ENCODE measurements around the gene NR2F1-AS1. TPM values are rescaled to one million over a fixed set of nuclear protein-coding genes. Genes with fewer than 3 reads are reported as not detected.
"Not testable (repeated sequence)": the region's sequence is repeated elsewhere in the genome, so short reads cannot be mapped to it uniquely, and the experiment has no call there.

Gene NR2F1-AS1
- total and polyA plus RNA-seq, 4 experiments from 2014 or later = not detected

GRCh38 chr5:93511445-93511844 is 69.6 kb downstream of the NR2F1-AS1 start:
- Mint-ChIP-seq H3K4me3 (no peak overlapping the region), H3K4me1 (no peaks in the 10 kb centered on the region), H3K36me3 (no peaks in the 10 kb centered on the region), H3K27ac (no peak overlapping the region), H3K27me3 (peaks cover 0 to 1% of the 10 kb centered on the region in 2 donors), H3K9me3 (peaks cover 0 to 2% (median 0%) of the 10 kb centered on the region in 8 donors)
- no peaks in the 10 kb centered on the region for H3K9me3 ChIP-seq (ENCODE audit: control insufficient read depth in 1 of 2, low read length in 2 of 2)
- no peak overlapping the region for H3K4me3 ChIP-seq (ENCODE audit: low read length in 2 of 2)
- H3K4me1 ChIP-seq (ENCODE audit: insufficient read depth, low read length) = no peaks in the 10 kb centered on the region
- H3K36me3 ChIP-seq (ENCODE audit: insufficient read depth, low read length) = no peaks in the 10 kb centered on the region
- CTCF ChIA-PET (ENCODE audit: partially characterized antibody) = no interaction called here
- H3K27me3 ChIP-seq (ENCODE audit: insufficient read depth, low read length) = no peaks in the 10 kb centered on the region
- no peak for DNase-seq
- intact Hi-C loops (cut with micrococcal nuclease) = no loop called here
- POLR2A ChIA-PET (ENCODE audit: partially characterized antibody) = no interaction called here
- no peak overlapping the region for H3K27ac ChIP-seq (ENCODE audit: low read depth, low read length)

DNA sequence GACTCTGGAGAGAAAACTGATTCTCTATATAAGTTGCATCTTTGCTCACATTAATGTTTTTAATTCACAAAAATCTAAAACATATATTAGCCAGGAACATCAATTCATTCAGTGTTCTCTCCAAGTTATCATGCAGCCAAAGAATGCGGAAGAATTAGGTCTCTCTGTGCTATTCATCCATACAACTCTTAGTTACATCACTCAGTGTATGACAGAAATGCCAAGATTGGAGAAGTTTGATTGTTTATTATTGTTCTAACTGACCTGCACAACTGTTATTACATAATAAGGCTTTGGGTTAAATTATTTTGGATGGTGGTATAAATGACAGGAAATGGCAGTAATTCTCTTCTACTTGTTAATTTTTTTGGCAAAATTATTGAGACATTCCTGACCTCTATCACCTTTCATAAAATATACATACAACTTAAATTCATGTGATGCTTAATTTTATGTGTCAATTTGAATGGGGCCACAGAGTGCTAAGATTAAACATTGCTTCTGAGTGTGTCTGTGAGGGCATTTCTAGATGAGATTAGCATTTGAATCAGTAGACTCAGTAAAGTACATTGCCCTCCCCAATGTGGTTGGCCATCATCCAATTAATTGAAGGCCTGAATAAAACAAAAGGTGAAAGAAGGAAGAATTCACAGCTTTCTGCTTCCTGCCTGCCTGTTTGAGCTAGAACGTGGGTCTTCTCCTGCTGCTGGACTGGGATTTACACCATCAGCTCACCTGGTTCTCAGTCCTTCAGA is 70.2 kb downstream of the NR2F1-AS1 start:
- Histone ChIP-seq H3K27me3 (ENCODE audit: insufficient read depth, low read length) (no peaks in the 10 kb centered on the region), H3K4me3 (ENCODE audit: low read length in 2 of 2) (no peak overlapping the region), H3K4me1 (ENCODE audit: insufficient read depth, low read length) (no peaks in the 10 kb centered on the region), H3K9me3 (ENCODE audit: control insufficient read depth in 1 of 2, low read length in 2 of 2) (no peaks in the 10 kb centered on the region), H3K27ac (ENCODE audit: low read depth, low read length) (no peak overlapping the region), H3K36me3 (ENCODE audit: insufficient read depth, low read length) (no peaks in the 10 kb centered on the region)
- POLR2A ChIA-PET (ENCODE audit: partially characterized antibody) = no interaction called here
- intact Hi-C loops (cut with micrococcal nuclease) = no loop called here
- no peaks in the 10 kb centered on the region for H3K36me3 Mint-ChIP-seq
- no peak overlapping the region for H3K27ac Mint-ChIP-seq
- no peak overlapping the region for H3K4me3 Mint-ChIP-seq
- DNase-seq = no peak
- CTCF ChIA-PET (ENCODE audit: partially characterized antibody) = no interaction called here
- no peaks in the 10 kb centered on the region for H3K4me1 Mint-ChIP-seq
- H3K9me3 Mint-ChIP-seq = peaks cover 0 to 4% (median 0%) of the 10 kb centered on the region in 8 donors
- peaks cover 1 to 2% of the 10 kb centered on the region in 2 donors for H3K27me3 Mint-ChIP-seq

DNA sequence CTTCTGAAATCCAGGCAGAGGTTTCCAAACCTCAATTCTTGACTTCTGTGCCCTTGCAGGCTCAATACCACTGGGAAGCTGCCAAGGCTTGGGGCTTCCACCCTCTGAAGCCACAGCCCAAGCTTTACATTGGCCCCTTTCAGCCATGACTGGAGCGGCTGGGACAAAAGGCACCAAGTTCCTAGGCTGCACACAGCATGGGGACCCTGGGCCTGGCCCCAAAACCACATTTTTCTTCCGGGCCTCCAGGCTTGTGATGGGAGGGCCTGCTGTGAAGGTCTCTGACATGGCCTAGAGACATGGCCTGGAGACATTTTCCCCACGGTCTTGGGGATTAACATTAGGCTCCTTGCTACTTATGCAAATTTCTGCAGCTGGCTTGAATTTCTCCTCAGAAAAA is 75.5 kb downstream of the NR2F1-AS1 start:
- H3K27ac Mint-ChIP-seq; H3K4me3 Mint-ChIP-seq; H3K27me3 Mint-ChIP-seq; H3K4me1 Mint-ChIP-seq; H3K9me3 ChIP-seq (ENCODE audit: control insufficient read depth in 1 of 2, low read length in 2 of 2); H3K9me3 Mint-ChIP-seq; H3K27me3 ChIP-seq (ENCODE audit: insufficient read depth, low read length); H3K36me3 Mint-ChIP-seq; intact Hi-C loops (cut with micrococcal nuclease); CTCF ChIA-PET (ENCODE audit: partially characterized antibody); H3K4me3 ChIP-seq (ENCODE audit: low read length in 2 of 2); H3K27ac ChIP-seq (ENCODE audit: low read depth, low read length); H3K36me3 ChIP-seq (ENCODE audit: insufficient read depth, low read length); H3K4me1 ChIP-seq (ENCODE audit: insufficient read depth, low read length); DNase-seq; POLR2A ChIA-PET (ENCODE audit: partially characterized antibody): not testable (repeated sequence)

GRCh38 chr5:93503598-93504067 is 77.4 kb downstream of the NR2F1-AS1 start:
- ChIA-PET POLR2A (ENCODE audit: partially characterized antibody) (no interaction called here), CTCF (ENCODE audit: partially characterized antibody) (no interaction called here)
- Mint-ChIP-seq H3K4me1 (no peaks in the 10 kb centered on the region), H3K36me3 (no peaks in the 10 kb centered on the region), H3K27ac (no peak overlapping the region), H3K9me3 (peaks cover 0 to 4% (median 0%) of the 10 kb centered on the region in 8 donors), H3K4me3 (no peak overlapping the region), H3K27me3 (peaks cover 2 to 8% of the 10 kb centered on the region in 2 donors)
- no peaks in the 10 kb centered on the region for H3K27me3 ChIP-seq (ENCODE audit: insufficient read depth, low read length)
- no peaks in the 10 kb centered on the region for H3K9me3 ChIP-seq (ENCODE audit: control insufficient read depth in 1 of 2, low read length in 2 of 2)
- intact Hi-C loops (cut with micrococcal nuclease) = no loop called here
- no peaks in the 10 kb centered on the region for H3K36me3 ChIP-seq (ENCODE audit: insufficient read depth, low read length)
- no peak for DNase-seq
- no peak overlapping the region for H3K27ac ChIP-seq (ENCODE audit: low read depth, low read length)
- H3K4me3 ChIP-seq (ENCODE audit: low read length in 2 of 2) = no peak overlapping the region
- no peaks in the 10 kb centered on the region for H3K4me1 ChIP-seq (ENCODE audit: insufficient read depth, low read length)

DNA sequence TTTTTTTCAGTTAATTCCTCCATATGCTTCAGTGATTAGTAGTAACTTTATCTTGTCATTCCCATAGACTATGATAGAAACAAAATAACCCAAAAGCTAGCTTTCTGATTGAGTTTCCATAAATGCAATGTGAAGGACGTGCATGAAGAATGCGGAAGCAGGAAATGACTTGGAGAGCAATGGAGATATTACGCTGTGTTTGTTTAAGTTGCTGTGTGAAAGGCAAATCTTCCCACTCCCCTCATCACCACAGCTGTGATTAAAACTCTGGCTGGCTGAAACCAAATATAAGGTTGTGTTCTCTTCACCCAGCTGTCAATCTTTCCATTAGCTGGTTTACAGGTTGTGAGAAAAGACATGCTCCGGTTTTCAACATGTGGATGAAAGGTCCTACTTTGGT is 83.9 kb downstream of the NR2F1-AS1 start:
- Mint-ChIP-seq H3K27ac (no peak overlapping the region), H3K27me3 (peaks cover 0 to 1% of the 10 kb centered on the region in 2 donors), H3K4me1 (no peaks in the 10 kb centered on the region), H3K4me3 (no peak overlapping the region), H3K9me3 (no peaks in the 10 kb centered on the region), H3K36me3 (no peaks in the 10 kb centered on the region)
- Histone ChIP-seq H3K36me3 (ENCODE audit: insufficient read depth, low read length) (no peaks in the 10 kb centered on the region), H3K4me3 (ENCODE audit: low read length in 2 of 2) (no peak overlapping the region), H3K4me1 (ENCODE audit: insufficient read depth, low read length) (no peaks in the 10 kb centered on the region), H3K9me3 (ENCODE audit: control insufficient read depth in 1 of 2, low read length in 2 of 2) (no peaks in the 10 kb centered on the region), H3K27me3 (ENCODE audit: insufficient read depth, low read length) (no peaks in the 10 kb centered on the region), H3K27ac (ENCODE audit: low read depth, low read length) (no peak overlapping the region)
- intact Hi-C loops (cut with micrococcal nuclease) = no loop called here
- CTCF ChIA-PET (ENCODE audit: partially characterized antibody) = no interaction called here
- DNase-seq = no peak
- POLR2A ChIA-PET (ENCODE audit: partially characterized antibody) = no interaction called here

DNA sequence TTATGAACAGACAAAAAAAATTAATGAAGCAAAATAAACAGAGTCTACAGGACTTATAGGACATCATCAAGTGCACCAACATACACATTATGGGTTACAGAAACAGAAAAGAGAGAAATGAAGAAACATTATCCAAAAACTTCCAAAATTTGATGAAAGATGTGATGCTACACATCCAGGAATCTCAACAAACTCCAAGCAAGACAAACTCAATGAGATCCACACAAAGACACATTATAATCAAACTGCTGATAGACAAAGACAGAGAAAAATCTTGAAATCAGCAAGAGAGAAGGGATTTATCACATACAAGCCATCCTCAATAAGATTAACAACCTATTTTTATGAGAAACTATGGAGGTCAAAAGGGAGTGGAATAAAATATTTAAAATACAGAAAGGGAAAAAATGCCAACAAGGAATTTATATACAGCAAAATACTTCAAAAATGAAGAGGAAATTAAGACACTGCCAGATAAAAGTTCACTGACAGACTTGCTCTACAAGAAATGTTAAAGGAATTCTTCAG is 101.0 kb downstream of the NR2F1-AS1 start:
- H3K27ac Mint-ChIP-seq = no peak overlapping the region
- intact Hi-C loops (cut with micrococcal nuclease) = no loop called here
- Histone ChIP-seq H3K9me3 (ENCODE audit: control insufficient read depth in 1 of 2, low read length in 2 of 2) (no peaks in the 10 kb centered on the region), H3K4me1 (ENCODE audit: insufficient read depth, low read length) (no peaks in the 10 kb centered on the region), H3K27ac (ENCODE audit: low read depth, low read length) (no peak overlapping the region), H3K36me3 (ENCODE audit: insufficient read depth, low read length) (no peaks in the 10 kb centered on the region), H3K4me3 (ENCODE audit: low read length in 2 of 2) (no peak overlapping the region), H3K27me3 (ENCODE audit: insufficient read depth, low read length) (no peaks in the 10 kb centered on the region)
- H3K9me3 Mint-ChIP-seq = peaks cover 3 to 13% (median 6%) of the 10 kb centered on the region in 8 donors
- no peak for DNase-seq
- ChIA-PET POLR2A (ENCODE audit: partially characterized antibody) (no interaction called here), CTCF (ENCODE audit: partially characterized antibody) (no interaction called here)
- no peak overlapping the region for H3K4me3 Mint-ChIP-seq
- no peaks in the 10 kb centered on the region for H3K36me3 Mint-ChIP-seq
- H3K27me3 Mint-ChIP-seq = peaks cover 0 to 2% of the 10 kb centered on the region in 2 donors
- H3K4me1 Mint-ChIP-seq = no peaks in the 10 kb centered on the region

DNA sequence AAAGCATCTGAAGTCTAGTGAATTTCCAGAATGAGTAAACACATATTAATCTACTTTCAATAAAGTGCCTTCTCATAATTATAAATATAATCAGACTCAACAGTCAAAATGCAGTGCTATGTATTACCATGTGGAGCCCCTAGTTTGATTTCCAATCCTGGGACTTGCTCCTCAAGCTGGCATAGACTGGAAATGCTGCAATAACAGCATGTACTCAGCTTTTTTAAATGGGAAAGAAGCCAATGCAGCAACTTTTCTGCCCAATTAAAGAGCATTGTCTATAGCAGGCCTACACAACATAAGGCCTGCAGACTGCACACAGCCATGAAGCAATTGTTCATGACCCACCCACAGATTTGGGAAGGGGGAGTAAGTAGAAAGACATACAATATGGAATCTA is 103.2 kb downstream of the NR2F1-AS1 start:
- no peak overlapping the region for H3K4me3 Mint-ChIP-seq
- Histone ChIP-seq H3K27ac (ENCODE audit: low read depth, low read length) (no peak overlapping the region), H3K9me3 (ENCODE audit: control insufficient read depth in 1 of 2, low read length in 2 of 2) (no peaks in the 10 kb centered on the region), H3K27me3 (ENCODE audit: insufficient read depth, low read length) (no peaks in the 10 kb centered on the region), H3K4me3 (ENCODE audit: low read length in 2 of 2) (no peak overlapping the region), H3K4me1 (ENCODE audit: insufficient read depth, low read length) (no peaks in the 10 kb centered on the region), H3K36me3 (ENCODE audit: insufficient read depth, low read length) (no peaks in the 10 kb centered on the region)
- intact Hi-C loops (cut with micrococcal nuclease) = no loop called here
- ChIA-PET POLR2A (ENCODE audit: partially characterized antibody) (no interaction called here), CTCF (ENCODE audit: partially characterized antibody) (no interaction called here)
- no peak for DNase-seq
- H3K36me3 Mint-ChIP-seq = no peaks in the 10 kb centered on the region
- no peaks in the 10 kb centered on the region for H3K4me1 Mint-ChIP-seq
- peaks cover 0 to 12% (median 5%) of the 10 kb centered on the region in 8 donors for H3K9me3 Mint-ChIP-seq
- H3K27me3 Mint-ChIP-seq = peaks cover 0 to 2% of the 10 kb centered on the region in 2 donors
- no peak overlapping the region for H3K27ac Mint-ChIP-seq

Data from CD4-positive, alpha-beta memory T cell (primary cell).